Esophagus squamous epithelium (tissue), 4 donors: ENCODE results near the gene TFDP2.

Experiments used
- CTCF ChIP-seq, 6 experiments: fragments of 450-650 bp in 4 of 6; fragments of 200-600 bp in 2 of 6; sonication (generic) in 2 of 6; IDR thresholded peaks; one replicate each; pipeline ENCODE4 v1.5.1; 2016 to 2019; ENCODE audit warnings: antibody characterized with exemption in 6 of 6, mild to moderate bottlenecking in 4 of 6, moderate library complexity in 4 of 6
- POLR2A ChIP-seq, 4 donors: fragments of 450-650 bp; IDR thresholded peaks; one replicate each; pipeline ENCODE4 v1.6.1; 2017; ENCODE audit warnings: antibody characterized with exemption in 4 of 4, mild to moderate bottlenecking in 4 of 4, moderate library complexity in 3 of 4

GRCh38 chr3:142027735-142028134 is 121.6 kb downstream of the TFDP2 start:
- TF ChIP-seq CTCF (IDR thresholded peaks at IDR 0.05): no peak
- TF ChIP-seq POLR2A (IDR thresholded peaks at IDR 0.05): no peak
